GDM1 (cell line): ENCODE results near the gene OSBP2.

ENCODE experiments used
- DNase-seq: peaks from one replicate; lab custom pipeline; 2025; lab: John Stamatoyannopoulos, UW

The OSBP2 gene

DNA sequence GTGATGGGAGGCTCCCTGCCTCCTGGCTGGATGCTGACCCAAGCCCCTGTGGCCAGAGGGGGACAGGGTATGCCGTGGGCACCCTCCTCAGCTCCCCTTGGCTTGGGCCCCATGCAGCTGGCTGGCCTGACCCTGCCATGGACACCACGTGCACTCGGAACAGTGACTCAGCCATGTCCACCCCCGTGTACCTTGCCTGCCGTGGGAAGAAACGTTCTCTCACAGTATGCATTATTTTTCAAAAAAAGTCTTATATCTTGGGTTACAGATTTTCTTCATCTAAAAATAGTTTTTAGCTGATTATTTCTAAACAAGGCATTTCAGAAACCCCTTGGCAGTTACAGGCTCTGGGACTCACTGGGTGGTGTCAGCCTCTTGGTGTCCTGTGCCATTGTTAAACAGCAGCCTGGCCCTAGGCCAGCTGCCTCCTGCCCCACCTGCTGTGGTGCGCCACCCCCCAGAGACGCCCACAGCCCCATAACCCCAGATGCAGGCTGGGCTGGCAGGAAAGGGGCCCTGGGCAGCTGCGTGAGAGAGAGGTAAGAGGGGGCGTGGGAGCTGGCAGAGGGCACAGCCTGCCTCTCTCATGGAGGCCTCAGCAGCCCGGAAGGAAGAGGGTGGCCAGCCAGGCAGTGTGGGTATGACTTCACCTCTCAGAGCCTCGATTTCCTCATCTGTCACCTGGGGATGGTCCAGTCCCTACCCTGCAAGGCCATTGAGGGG lies 174.2 kb downstream of the OSBP2 start:
- no peak for DNase-seq

DNA sequence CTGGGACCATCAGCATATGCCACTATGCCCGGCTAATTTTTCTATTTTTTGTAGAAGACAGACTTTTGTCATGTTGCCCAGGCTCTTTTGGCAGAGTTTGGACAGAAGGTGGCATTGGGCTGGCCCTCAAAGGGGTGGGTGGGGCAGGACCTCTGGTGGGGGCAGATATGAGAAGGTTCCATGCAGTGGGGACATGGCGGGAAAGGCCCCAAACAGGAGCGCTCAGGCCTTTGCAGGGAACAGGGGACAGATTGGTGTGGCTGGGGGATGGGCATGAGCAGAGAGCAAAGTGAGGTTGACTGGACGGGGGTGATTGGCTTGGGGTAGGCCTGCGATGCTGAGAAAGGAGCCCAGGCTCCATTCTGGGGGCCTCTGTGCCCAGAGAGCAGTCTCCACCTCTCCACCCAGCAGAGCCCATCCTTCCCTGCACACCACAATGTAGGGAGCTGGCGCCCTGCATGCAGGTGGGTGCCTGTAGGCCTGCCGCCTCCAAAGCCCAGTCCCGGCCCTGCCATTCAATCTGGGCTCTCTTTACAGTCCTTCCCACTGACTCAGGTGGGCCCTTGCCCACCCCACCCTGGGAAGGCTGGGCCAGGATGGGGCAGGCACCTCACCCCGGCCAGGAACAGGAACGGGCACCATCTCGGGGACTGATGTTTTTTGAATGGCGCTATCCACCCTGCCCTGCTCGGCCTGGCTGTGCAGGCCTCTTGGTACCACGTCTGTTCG lies 175.2 kb downstream of the OSBP2 start:
- no peak for DNase-seq

- no peak for DNase-seq
Measured at GRCh38 chr22:30870451-30871345, 176.0 kb downstream of the OSBP2 start.

GRCh38 chr22:30871391-30872284 lies 177.0 kb downstream of the OSBP2 start:
- no peak for DNase-seq

DNA sequence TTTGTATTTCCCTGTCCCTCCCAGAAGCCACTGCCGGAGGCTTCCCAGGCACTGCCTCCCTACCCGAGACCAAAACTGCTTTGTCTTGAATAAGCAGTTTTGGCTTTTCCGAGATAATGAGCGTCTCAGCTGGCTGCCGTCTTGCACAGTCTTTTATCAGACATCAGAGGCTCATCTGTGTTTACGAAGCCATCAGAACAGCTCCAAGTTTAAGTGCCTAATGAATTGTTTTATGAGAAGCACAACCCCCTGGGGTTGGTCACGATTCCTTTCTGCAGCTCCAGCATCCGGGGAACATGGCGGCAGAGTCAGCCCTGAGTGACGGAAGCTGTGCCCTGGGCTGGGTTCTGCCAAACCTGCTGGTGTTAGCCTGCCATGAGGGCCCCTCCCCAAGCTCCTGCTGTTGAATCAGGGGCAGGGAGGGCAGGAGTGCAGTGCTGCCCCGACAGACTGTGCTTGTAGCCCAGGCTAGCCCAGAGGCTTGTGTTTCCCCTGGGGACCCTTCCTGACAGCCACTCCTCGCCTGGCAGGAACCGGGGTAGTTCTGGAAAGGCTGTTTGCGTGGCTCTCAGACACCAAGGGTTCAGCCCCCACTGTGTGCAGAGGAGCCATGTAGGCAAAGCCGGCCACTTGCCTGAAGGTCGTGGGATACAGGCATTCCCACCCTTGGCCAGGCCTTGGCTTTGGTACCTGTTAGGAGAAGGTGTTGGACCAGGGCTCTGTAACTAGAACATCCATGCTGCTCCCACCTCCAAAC lies 177.8 kb downstream of the OSBP2 start:
- DNase-seq, result no peak

- no peak for DNase-seq
Measured at GRCh38 chr22:30873086-30873650, 178.5 kb downstream of the OSBP2 start.

- DNase-seq, result no peak
Measured at GRCh38 chr22:30873661-30874060, 179.0 kb downstream of the OSBP2 start.

DNA sequence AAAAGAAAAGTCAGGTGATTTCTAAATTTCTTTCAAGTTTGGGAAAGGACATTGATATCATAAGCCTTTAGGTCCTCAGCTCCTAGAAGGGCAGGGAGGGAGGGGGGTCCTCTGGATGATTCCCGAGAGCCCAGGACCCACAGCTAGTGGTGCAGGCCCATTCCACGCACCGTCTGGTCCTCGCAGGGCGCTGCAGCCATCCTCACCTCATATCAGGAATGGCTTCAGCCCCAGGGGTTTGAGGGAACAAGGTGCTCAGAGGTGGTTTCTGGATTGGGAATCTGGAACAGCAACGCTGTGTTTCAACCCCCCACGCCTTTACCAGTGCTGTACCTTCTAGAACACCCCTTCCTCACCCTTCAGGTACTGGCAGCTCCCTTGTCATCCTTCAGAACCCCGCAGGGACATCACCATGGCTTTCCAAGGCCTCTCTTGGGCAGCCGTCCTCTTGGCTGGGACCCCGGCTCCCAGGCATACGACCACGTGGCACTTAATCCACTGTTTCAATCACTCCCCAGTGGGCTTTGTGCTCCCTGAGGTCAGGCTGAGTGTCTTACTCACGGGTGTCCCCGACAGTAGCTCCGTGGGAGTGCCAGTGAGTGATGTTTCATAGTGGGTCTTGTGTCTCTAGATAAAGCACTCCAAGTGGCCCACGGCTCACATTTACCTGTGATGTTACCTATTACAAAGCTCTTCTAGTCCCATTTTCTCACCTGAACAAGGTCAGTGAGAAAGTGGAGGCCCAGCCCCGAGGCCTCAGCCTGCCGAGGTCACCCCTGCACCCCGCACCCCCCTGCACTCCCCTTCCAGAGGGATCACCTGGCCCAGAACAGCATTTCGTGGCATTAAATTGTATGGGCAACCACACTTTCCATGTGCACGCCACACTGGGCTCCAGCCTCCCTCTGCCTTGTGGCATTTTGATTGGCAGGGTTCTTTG lies 180.0 kb downstream of the OSBP2 start:
- no peak for DNase-seq

DNA sequence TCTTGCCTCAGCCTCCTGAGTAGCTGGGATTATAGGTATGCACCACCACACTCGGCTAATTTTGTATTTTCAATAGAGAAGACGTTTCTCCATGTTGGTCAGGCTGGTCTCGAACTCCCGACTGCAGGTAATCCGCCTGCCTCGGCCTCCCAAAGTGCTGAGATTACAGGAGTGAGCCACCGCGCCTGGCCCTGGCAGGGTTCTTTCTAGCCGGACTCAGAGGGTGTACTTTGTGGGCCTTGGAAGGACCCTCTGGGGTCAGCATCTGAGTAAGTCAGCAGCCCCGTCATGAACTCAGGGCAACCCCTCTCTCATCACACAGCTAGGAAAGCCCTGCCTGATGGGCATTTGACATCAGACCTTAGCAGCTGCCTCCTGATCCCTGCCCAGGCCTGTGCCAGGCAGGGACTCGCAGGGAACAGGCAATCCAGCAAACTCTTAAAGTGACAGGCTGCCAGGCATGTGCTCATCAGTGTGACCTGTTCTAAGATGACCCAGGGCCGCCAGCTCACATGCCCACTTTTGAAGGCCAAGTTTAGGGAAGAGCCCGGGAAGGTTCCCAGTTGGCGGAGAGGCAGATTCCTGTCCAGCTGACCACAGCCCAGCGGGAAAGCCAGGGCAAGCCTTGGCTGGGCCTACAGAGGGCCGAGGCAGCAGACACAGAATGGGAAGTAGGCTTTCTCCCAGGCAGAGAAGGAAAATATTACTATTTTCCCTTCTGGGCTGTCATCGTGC lies 181.0 kb downstream of the OSBP2 start:
- DNase-seq, result no peak

GRCh38 chr22:30876221-30876751 lies 181.6 kb downstream of the OSBP2 start:
- no peak for DNase-seq

DNA sequence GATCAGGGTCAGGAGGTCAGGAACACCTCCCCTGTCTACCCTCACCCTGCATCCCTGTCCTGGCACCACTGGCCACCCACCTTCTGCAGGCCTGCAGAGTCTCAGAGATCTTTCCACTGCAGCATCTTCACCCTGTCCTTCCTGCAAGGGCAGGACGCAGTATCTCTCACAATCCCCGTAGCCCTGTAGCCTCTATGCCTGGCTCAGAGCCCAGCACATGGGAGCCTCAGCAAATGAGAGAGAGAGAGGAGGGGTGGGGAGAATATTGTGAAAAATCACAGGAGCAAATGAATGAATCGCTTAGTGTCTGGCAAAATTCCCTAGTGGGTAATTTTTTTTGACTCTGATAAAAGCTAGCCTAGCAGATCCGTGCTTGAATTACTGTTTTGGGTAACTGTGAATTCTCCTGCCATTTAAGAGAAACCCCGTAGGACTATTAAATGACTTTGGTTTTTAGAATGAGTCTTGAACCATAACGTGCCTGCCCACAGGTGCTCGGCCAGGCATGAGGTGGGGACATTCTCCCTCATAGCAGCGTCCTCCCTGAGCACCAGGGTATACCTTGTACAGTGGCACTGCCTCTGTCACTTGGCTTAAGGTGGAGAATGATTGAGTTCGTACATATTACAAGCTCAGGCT lies 182.4 kb downstream of the OSBP2 start:
- DNase-seq, result no peak

DNA sequence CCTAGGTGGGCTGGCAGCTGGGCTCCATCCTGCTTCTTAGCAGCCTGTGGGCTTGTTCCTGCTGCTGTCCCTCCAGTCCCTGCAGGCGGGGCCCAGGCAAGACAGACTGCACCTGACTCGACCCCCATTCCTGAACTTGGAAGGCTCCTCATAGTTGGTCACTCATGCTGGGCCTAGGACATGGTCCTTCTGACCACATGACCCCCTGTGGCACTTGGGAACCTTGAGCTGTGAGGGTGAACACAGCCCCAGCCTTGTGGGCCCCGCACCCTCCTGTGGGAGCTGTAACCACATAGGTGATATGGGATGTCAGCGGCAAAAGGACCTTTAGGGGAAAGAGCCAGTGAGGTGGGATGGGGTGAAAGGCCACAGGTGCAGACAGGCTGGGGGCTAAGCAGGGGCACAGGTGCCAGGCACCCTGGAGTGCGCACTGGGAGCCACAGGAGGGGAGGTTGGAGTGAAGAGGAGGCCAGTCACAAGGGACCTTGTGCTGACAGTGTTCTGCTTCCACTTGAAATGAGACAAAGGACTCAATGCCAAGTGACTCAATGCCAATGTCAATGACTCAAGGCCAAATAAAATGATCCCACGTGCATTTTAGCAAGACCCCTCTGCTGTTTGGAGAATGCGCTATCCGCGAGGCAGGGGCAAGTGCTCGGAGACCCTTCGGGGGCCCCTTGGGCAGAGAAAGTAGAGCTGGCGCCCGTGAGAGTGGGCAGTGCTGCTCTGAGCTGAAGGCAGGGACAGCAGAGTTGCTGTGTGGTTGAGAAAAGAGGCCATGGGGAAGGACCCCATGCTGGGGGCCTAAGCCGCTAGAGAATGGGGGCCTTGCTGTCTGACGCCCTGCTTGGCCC lies 183.2 kb downstream of the OSBP2 start:
- no peak for DNase-seq

DNA sequence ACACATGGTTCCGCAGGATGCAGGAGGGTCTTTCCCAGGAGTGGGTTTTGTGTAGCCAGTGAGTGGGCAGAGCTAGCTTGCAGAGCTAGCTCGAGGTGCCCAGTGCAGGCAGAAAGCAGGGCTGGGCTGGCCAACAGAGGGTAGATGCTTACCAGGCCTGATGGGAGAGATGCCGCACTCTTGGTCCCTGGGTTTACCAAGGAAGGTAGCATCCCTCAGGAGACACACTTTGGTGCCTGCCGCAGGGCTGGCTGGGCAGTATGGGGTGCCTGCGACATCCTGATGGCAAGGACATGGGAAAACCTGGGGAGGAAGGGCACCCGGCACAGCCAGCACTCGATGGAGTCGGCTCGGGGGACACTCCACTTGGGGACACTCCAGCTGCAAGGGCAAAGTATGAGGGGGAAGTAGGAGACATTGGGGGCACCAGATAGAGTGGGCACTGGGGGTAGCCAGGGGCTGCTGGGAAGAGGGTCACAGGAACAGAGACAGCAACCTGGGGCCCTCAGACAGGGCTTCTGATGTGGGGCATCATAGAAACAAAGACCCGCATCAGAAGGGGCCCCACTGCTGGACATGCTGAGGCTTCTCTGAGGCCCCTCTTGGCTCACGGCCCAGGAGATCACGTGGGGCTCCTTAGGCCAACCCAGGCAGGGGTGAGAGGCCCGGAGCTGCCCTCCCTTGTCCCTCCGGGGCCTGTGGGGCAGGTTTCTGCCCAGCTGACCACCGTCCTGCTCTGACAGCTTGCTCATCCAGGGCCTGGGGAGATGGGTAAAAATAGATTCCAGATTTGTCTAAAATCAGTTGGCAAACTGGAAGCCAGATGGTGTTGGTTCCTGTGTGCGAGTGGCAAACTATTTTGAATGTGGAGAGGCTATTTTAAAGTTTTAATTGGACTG lies 184.1 kb downstream of the OSBP2 start:
- no peak for DNase-seq

- no peak for DNase-seq
Measured at GRCh38 chr22:30879415-30879797, 184.7 kb downstream of the OSBP2 start.

DNA sequence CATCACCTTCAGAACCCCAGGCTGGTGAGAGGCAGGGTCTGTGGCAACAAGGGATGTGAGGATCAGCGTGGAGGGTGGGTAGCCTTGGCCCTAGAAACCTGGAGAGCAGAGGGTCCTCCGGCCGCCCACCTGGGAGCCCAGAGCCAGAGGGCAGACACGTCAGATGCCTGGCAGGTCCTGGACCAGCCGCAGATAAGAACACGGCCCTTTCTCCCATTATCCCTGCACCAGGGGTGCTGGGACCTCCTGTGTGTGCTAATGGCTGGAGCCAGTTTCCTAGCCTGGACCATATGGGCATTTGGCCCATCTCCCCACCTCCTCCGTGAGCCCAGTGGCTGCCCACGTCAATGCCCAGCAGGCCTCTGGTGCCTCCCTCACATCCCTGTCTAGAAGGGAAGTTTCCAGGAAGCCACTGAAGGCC lies 185.5 kb downstream of the OSBP2 start:
- no peak for DNase-seq

DNA sequence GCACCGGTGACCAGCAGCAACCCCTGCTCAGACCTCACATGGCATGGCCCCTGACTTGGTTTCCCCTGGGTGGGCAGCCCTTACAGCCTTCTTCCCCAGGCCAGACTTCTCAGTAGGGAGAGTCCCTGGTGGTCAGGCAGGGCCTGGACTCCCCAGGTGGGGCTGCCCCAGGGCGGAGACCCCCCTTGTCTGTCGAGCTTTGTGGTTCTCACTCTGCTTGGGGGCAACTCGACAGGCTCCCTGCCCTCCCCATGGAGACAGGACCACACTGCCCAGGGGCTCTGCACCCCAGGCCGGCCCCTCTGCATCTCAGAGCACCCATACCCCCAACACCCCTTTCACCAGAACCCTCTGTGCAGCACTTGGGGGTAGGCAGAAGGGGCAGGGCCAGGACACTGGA lies 186.2 kb downstream of the OSBP2 start:
- DNase-seq, result no peak
